Measurements from ENCODE around the gene CAMK2G.
"Not testable (repeated sequence)": the region's sequence is repeated elsewhere in the genome, so short reads cannot be mapped to it uniquely, and the experiment has no call there.

CAMK2G gene

GRCh38 chr10:73789659-73790055, 84.7 kb downstream of the CAMK2G start:
- Histone ChIP-seq H3K9me2 (replicated peaks; ENCODE audit: control insufficient read depth, low read length) (no peaks in the 10 kb centered on the region), H3F3A (ENCODE audit: control insufficient read depth, insufficient read depth) (peaks cover 3% of the 10 kb centered on the region), H3K27me3 (ENCODE audit: control insufficient read depth, low read length) (no peaks in the 10 kb centered on the region), H3K4me2 (ENCODE audit: low read length) (no peak overlapping the region), H3K4me1 (ENCODE audit: control insufficient read depth, low read length) (peaks cover 15% of the 10 kb centered on the region), H3K79me2 (ENCODE audit: control insufficient read depth, low read length) (peaks cover 21% of the 10 kb centered on the region), H3K27ac (ENCODE audit: low read depth, low read length) (no peak overlapping the region), H3K4me3 (ENCODE audit: low read length) (no peak overlapping the region), H3K9me3 (ENCODE audit: control insufficient read depth, insufficient read depth, low read length) (no peaks in the 10 kb centered on the region), H3K36me3 (ENCODE audit: control insufficient read depth, low read length) (peaks cover 38% of the 10 kb centered on the region), H4K20me1 (ENCODE audit: control insufficient read depth, insufficient read depth, low read depth, low read length) (0 out of 2 replicates have a peak, but pooled peaks cover 6% of the 10 kb centered on the region)
- TF ChIP-seq EZH2phosphoT487 (IDR thresholded peaks at IDR 0.05; ENCODE audit: borderline replicate concordance, low read length), result no peak
- no peak for TF ChIP-seq CTCF (IDR thresholded peaks at IDR 0.05; ENCODE audit: low read depth, low read length, poor library complexity, severe bottlenecking)

GRCh38 chr10:73788864-73789658, 85.3 kb downstream of the CAMK2G start:
- peaks cover 8% of the 10 kb centered on the region for H3F3A ChIP-seq (ENCODE audit: control insufficient read depth, insufficient read depth)
- peaks cover 27% of the 10 kb centered on the region for H3K79me2 ChIP-seq (ENCODE audit: control insufficient read depth, low read length)
- H3K27me3 ChIP-seq (ENCODE audit: control insufficient read depth, low read length), result no peaks in the 10 kb centered on the region
- no peak overlapping the region for H3K4me3 ChIP-seq (ENCODE audit: low read length)
- H3K27ac ChIP-seq (ENCODE audit: low read depth, low read length), result no peak overlapping the region
- TF ChIP-seq EZH2phosphoT487 (IDR thresholded peaks at IDR 0.05; ENCODE audit: borderline replicate concordance, low read length) (no peak), CTCF (IDR thresholded peaks at IDR 0.05; ENCODE audit: low read depth, low read length, poor library complexity, severe bottlenecking) (no peak)
- H3K4me2 ChIP-seq (ENCODE audit: low read length), result no peak overlapping the region
- H3K36me3 ChIP-seq (ENCODE audit: control insufficient read depth, low read length), result peaks cover 33% of the 10 kb centered on the region
- H3K4me1 ChIP-seq (ENCODE audit: control insufficient read depth, low read length), result peaks cover 21% of the 10 kb centered on the region
- no peaks in the 10 kb centered on the region for H3K9me3 ChIP-seq (ENCODE audit: control insufficient read depth, insufficient read depth, low read length)
- no peaks in the 10 kb centered on the region for H3K9me2 ChIP-seq (replicated peaks; ENCODE audit: control insufficient read depth, low read length)
- H4K20me1 ChIP-seq (ENCODE audit: control insufficient read depth, insufficient read depth, low read depth, low read length), result 0 out of 2 replicates have a peak, but pooled peaks cover 6% of the 10 kb centered on the region

DNA sequence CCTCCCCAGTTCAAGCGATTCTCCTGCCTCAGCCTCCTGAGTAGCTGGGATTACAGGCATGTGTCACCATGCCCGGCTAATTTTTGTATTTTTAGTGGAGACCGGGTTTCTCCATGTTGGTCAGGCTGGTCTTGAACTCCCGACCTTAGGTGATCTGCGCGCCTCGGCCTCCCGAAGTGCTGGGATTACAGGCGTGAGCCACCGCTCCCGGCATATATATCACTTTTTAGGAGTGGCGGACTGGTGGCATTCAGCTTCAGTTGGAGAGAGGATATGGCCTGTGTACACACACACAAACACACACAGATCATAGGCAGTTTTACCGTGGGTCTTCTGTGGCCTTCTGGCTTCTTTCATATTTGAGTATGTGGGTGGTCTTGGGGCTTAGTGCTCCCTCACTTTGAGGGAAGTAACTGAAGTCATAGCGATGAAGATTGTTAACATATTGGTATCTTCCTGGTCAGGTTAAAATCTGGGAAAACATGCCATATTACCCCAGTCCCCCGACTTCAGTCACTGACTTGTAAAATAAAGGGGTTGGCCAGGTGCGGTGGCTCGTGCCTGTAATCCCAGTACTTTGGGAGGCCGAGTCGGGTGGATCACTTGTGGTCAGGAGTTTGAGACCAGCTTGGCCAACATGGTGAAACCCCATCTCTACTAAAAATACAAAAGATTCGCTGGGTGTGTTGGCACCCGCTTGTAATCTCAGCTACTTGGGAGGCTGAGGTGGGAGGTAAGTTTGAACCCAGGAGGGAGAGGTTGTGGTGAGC, 87.1 kb downstream of the CAMK2G start:
- H3K36me3 ChIP-seq (ENCODE audit: control insufficient read depth, low read length), result peaks cover 29% of the 10 kb centered on the region
- H3K4me1 ChIP-seq (ENCODE audit: control insufficient read depth, low read length), result peaks cover 34% of the 10 kb centered on the region
- H3K27ac ChIP-seq (ENCODE audit: low read depth, low read length); H3K27me3 ChIP-seq (ENCODE audit: control insufficient read depth, low read length); H3K9me3 ChIP-seq (ENCODE audit: control insufficient read depth, insufficient read depth, low read length); H4K20me1 ChIP-seq (ENCODE audit: control insufficient read depth, insufficient read depth, low read depth, low read length); H3K4me3 ChIP-seq (ENCODE audit: low read length); H3K9me2 ChIP-seq (replicated peaks; ENCODE audit: control insufficient read depth, low read length): not testable (repeated sequence)
- H3K4me2 ChIP-seq (ENCODE audit: low read length), result peak overlapping the region; percentile 99
- H3K79me2 ChIP-seq (ENCODE audit: control insufficient read depth, low read length), result peaks cover 45% of the 10 kb centered on the region
- peaks cover 12% of the 10 kb centered on the region for H3F3A ChIP-seq (ENCODE audit: control insufficient read depth, insufficient read depth)

DNA sequence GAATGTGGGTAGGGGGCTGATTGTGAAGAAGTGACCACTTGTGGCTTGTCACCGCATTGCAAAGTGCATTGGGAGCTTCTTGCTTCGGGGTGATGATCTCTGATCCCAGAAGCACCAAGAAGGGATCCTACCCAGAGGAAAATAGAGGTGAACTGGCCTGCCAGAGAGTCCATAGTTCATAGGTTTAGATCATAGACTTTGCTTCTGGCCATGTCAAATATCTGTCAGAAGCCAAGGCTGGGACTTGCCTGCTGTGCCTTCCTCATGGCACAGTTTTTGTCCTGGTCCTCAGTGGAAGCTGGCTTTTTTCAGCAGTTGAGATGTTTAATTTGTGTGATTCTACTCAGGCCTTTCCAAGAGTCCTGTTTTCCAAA, 87.9 kb downstream of the CAMK2G start:
- H3K79me2 ChIP-seq (ENCODE audit: control insufficient read depth, low read length), result peaks cover 53% of the 10 kb centered on the region

More for the DNA sequence above, 87.9 kb downstream of the CAMK2G start:
- peak overlapping the region; percentile 99 for H3K4me2 ChIP-seq (ENCODE audit: low read length)
- H3K4me3 ChIP-seq (ENCODE audit: low read length), result peak overlapping the region; percentile 97
- H3K27me3 ChIP-seq (ENCODE audit: control insufficient read depth, low read length), result no peaks in the 10 kb centered on the region
- H3K4me1 ChIP-seq (ENCODE audit: control insufficient read depth, low read length), result peaks cover 34% of the 10 kb centered on the region
- H3K36me3 ChIP-seq (ENCODE audit: control insufficient read depth, low read length), result peaks cover 22% of the 10 kb centered on the region
- peaks cover 12% of the 10 kb centered on the region for H3F3A ChIP-seq (ENCODE audit: control insufficient read depth, insufficient read depth)
- no peak for TF ChIP-seq CTCF (IDR thresholded peaks at IDR 0.05; ENCODE audit: low read depth, low read length, poor library complexity, severe bottlenecking)
- TF ChIP-seq EZH2phosphoT487 (IDR thresholded peaks at IDR 0.05; ENCODE audit: borderline replicate concordance, low read length), result no peak
- no peaks in the 10 kb centered on the region for H3K9me2 ChIP-seq (replicated peaks; ENCODE audit: control insufficient read depth, low read length)
- peak overlapping the region; percentile 77; the same call in 1 of the 2 replicates for H3K27ac ChIP-seq (ENCODE audit: low read depth, low read length)
- 0 out of 2 replicates have a peak, but pooled peaks cover 6% of the 10 kb centered on the region for H4K20me1 ChIP-seq (ENCODE audit: control insufficient read depth, insufficient read depth, low read depth, low read length)
- H3K9me3 ChIP-seq (ENCODE audit: control insufficient read depth, insufficient read depth, low read length), result no peaks in the 10 kb centered on the region

All from DOHH2 (cell line).